HG03280 (cell line): ENCODE data around the gene GTF2A1.
A peak's percentile ranks its signal among the peaks of the same experiment; 100 is the strongest.

Experiments used
- ATAC-seq: cut with Tn5 transposase; IDR thresholded peaks from one replicate; pipeline ENCODE4 v1.9.1; 2021; ENCODE audit warnings: mild to moderate bottlenecking, moderate library complexity; ENCODE audit not compliant: unreplicated experiment

GTF2A1 gene

GRCh38 chr14:81179631-81180030, 41.1 kb downstream of the GTF2A1 start:
- ATAC-seq = no peak

GRCh38 chr14:81178063-81178462, 42.7 kb downstream of the GTF2A1 start:
- peak; percentile 59 for ATAC-seq

- ATAC-seq = no peak
Measured at GRCh38 chr14:81177225-81177624, 43.5 kb downstream of the GTF2A1 start.

- ATAC-seq = no peak
Measured at GRCh38 chr14:81176241-81176640, 44.5 kb downstream of the GTF2A1 start.

GRCh38 chr14:81172881-81173280, 47.9 kb downstream of the GTF2A1 start:
- ATAC-seq = no peak

- ATAC-seq = no peak
Measured at GRCh38 chr14:81172353-81172752, 48.4 kb downstream of the GTF2A1 start.

GRCh38 chr14:81170829-81171195, 49.9 kb downstream of the GTF2A1 start:
- peak; percentile 1 for ATAC-seq

GRCh38 chr14:81170104-81170828, 50.5 kb downstream of the GTF2A1 start:
- ATAC-seq = peak; percentile 94

- ATAC-seq = peak; percentile 11
Measured at GRCh38 chr14:81169711-81170103, 51.1 kb downstream of the GTF2A1 start.

- no peak for ATAC-seq
Measured at GRCh38 chr14:81169267-81169666, 51.5 kb downstream of the GTF2A1 start.

- no peak for ATAC-seq
Measured at GRCh38 chr14:81166121-81166520, 54.6 kb downstream of the GTF2A1 start.

GRCh38 chr14:81165188-81165587, 55.6 kb downstream of the GTF2A1 start:
- no peak for ATAC-seq

GRCh38 chr14:81164167-81164774, 56.5 kb downstream of the GTF2A1 start:
- peak; percentile 89 for ATAC-seq

GRCh38 chr14:81162941-81163340, 57.8 kb downstream of the GTF2A1 start:
- no peak for ATAC-seq

- ATAC-seq = no peak
Measured at GRCh38 chr14:81161749-81162148, 59.0 kb downstream of the GTF2A1 start.

- no peak for ATAC-seq
Measured at GRCh38 chr14:81161088-81161487, 59.7 kb downstream of the GTF2A1 start.

GRCh38 chr14:81157431-81157830, 63.3 kb downstream of the GTF2A1 start:
- no peak for ATAC-seq

GRCh38 chr14:81153187-81153586, 67.6 kb downstream of the GTF2A1 start:
- ATAC-seq = no peak

GRCh38 chr14:81148635-81149034, 72.1 kb downstream of the GTF2A1 start:
- ATAC-seq = no peak

- ATAC-seq = no peak
Measured at GRCh38 chr14:81147140-81147897, 73.4 kb downstream of the GTF2A1 start.

GRCh38 chr14:81144824-81145603, 75.7 kb downstream of the GTF2A1 start:
- no peak for ATAC-seq
